B cell (primary cell): Measurements from ENCODE around the gene STAT4. TPM values are rescaled to one million over a fixed set of nuclear protein-coding genes. Genes with fewer than 3 reads are reported as not detected.

Experiments used
- ATAC-seq: fragments of 200-7000 bp; cut with Tn5 transposase; one replicate; pipeline ENCODE4 v1.10.0; 2021; ENCODE audit warnings: low read depth, mild to moderate bottlenecking, moderate number of reproducible peaks, moderate library complexity
- CTCF ChIA-PET: fragments of 350-600 bp; sonication (Branson Sonifier 250); formaldehyde crosslinking; loops from one replicate; lab custom pipeline; 2021; ENCODE audit warnings: antibody characterized with exemption, inconsistent platforms; lab: Charles Lee
- POLR2A ChIA-PET: fragments of 350-600 bp; sonication (Branson Sonifier 250); formaldehyde crosslinking; loops from one replicate; lab custom pipeline; 2021; ENCODE audit warnings: antibody characterized with exemption; lab: Charles Lee
- DNase-seq: peaks from one replicate; pipeline ENCODE4 v3.0.0; 2013
- H2AFZ ChIP-seq: 2 replicates; pipeline ENCODE4 v1.6.1; 2012; ENCODE audit warnings: mild to moderate bottlenecking, low read depth, low read length; ENCODE audit not compliant: insufficient read depth, poor library complexity, severe bottlenecking
- H3K27ac ChIP-seq, 2 donors: 1 replicate in 1 of 2; 2 replicates in 1 of 2; pipeline ENCODE4 v1.5.1; 2012 to 2013; ENCODE audit warnings: low read length in 2 of 2, mild to moderate bottlenecking in 2 of 2, moderate library complexity in 1 of 2
- H3K27me3 ChIP-seq, 4 experiments: fragments of 200-600 bp in 1 of 4; sonication (generic) in 1 of 4; replicated peaks in 1 of 4; 1 replicate in 2 of 4; 2 replicates in 2 of 4; pipeline versions ENCODE4 v1.6.1 to v1.7.0; 2013 to 2016; ENCODE audit warnings: low read length in 3 of 4, mild to moderate bottlenecking in 2 of 4, mixed read lengths in 1 of 4, moderate library complexity in 1 of 4; ENCODE audit not compliant: insufficient read depth in 4 of 4, control insufficient read depth in 3 of 4; ENCODE audit errors: control extremely low read depth in 1 of 4
- H3K36me3 ChIP-seq, 2 experiments: replicated peaks in 1 of 2; 1 replicate in 1 of 2; 2 replicates in 1 of 2; pipeline versions ENCODE4 v1.6.1 to v1.7.1; 2013; ENCODE audit warnings: low read length in 1 of 2; ENCODE audit not compliant: insufficient read depth in 2 of 2, control insufficient read depth in 1 of 2; ENCODE audit errors: control extremely low read depth in 1 of 2, extremely low read depth in 1 of 2
- H3K4me1 ChIP-seq, 2 donors: fragments of 200-600 bp in 1 of 2; sonication (generic) in 1 of 2; 1 replicate in 1 of 2; 2 replicates in 1 of 2; pipeline versions ENCODE4 v1.5.1 to v1.6.1; 2013 to 2017; ENCODE audit warnings: low read length in 2 of 2; ENCODE audit not compliant: control insufficient read depth in 2 of 2, insufficient read depth in 2 of 2
- H3K4me2 ChIP-seq: replicated peaks from 2 replicates; pipeline ENCODE3; 2012; ENCODE audit warnings: mild to moderate bottlenecking, low read depth, low read length; ENCODE audit not compliant: poor library complexity, severe bottlenecking
- H3K4me3 ChIP-seq, 5 experiments: fragments of 200-600 bp in 1 of 5; sonication (generic) in 1 of 5; 1 replicate in 3 of 5; 2 replicates in 2 of 5; pipeline versions ENCODE4 v1.5.1 to v1.7.0; 2011 to 2016; ENCODE audit warnings: low read length in 4 of 5, mild to moderate bottlenecking in 4 of 5, low read depth in 2 of 5, control low read depth in 1 of 5, moderate library complexity in 1 of 5; ENCODE audit not compliant: insufficient read depth in 1 of 5; ENCODE audit errors: control extremely low read depth in 1 of 5, extremely low read depth in 1 of 5
- H3K79me2 ChIP-seq: fragments of 200-600 bp; sonication (generic); one replicate; pipeline ENCODE4 v1.6.0; 2016; ENCODE audit warnings: low read length; ENCODE audit not compliant: control insufficient read depth, insufficient read depth
- H3K9ac ChIP-seq: fragments of 200-600 bp; sonication (generic); 2 replicates; pipeline ENCODE4 v1.6.1; 2017; ENCODE audit warnings: mild to moderate bottlenecking, low read length, moderate library complexity
- H3K9me3 ChIP-seq, 3 donors: one replicate each; pipeline versions ENCODE4 v1.6.1 to v1.7.1; 2013; ENCODE audit warnings: low read length in 2 of 3; ENCODE audit not compliant: control insufficient read depth in 2 of 3, insufficient read depth in 1 of 3; ENCODE audit errors: control extremely low read depth in 1 of 3
- H4K20me1 ChIP-seq: 2 replicates; pipeline ENCODE4 v1.6.0; 2012; ENCODE audit warnings: mild to moderate bottlenecking, low read length; ENCODE audit not compliant: insufficient read depth, control insufficient read depth, poor library complexity, severe bottlenecking
- H3K27ac Mint-ChIP-seq: one replicate; pipeline ENCODE4 v1.8.0; 2021; ENCODE audit warnings: mixed read lengths
- H3K27me3 Mint-ChIP-seq: one replicate; pipeline ENCODE4 v1.8.0; 2021; ENCODE audit warnings: mixed read lengths
- H3K4me1 Mint-ChIP-seq: one replicate; pipeline ENCODE4 v1.8.0; 2021; ENCODE audit warnings: mixed read lengths
- H3K4me3 Mint-ChIP-seq: one replicate; pipeline ENCODE4 v1.8.0; 2021; ENCODE audit warnings: mixed read lengths
- H3K9me3 Mint-ChIP-seq: one replicate; pipeline ENCODE4 v1.8.0; 2022; ENCODE audit warnings: mixed read lengths; ENCODE audit not compliant: insufficient read depth
- CTCF ChIP-seq: fragments of 200-600 bp; IDR thresholded peaks from one replicate; pipeline ENCODE4 v1.8.0; 2022; ENCODE audit warnings: antibody characterized with exemption, mild to moderate bottlenecking
- EZH2 ChIP-seq: IDR thresholded peaks from 2 replicates; pipeline ENCODE4 v1.6.1; 2012; ENCODE audit warnings: borderline replicate concordance, low read depth, mild to moderate bottlenecking, moderate library complexity, low read length; ENCODE audit not compliant: insufficient read depth, poor library complexity, severe bottlenecking
- WGBS: methylation state at CpG from one replicate; pipeline ENCODE4 v1.1.5; 2013; ENCODE audit warnings: missing lambda C conversion rate; ENCODE audit not compliant: insufficient coverage; 5-methylcytosine and 5-hydroxymethylcytosine counted together
- intact Hi-C: fragments of 100-400 bp; cut with micrococcal nuclease; formaldehyde crosslinking; loops from one replicate; pipeline ENCODE4 v1.10.0; 2022
- polyA plus RNA-seq: library from polyadenylated mRNA; depleted of rRNA; stranded (reverse); fragments of >200 nt; gene quantifications from 2 replicates; pipeline ENCODE4 v1.2.3, GENCODE V29; 2012
- total RNA-seq, 2 donors: library from RNA; stranded (reverse); fragments of 120-200 nt in 1 of 2; gene quantifications; 1 replicate in 1 of 2; 2 replicates in 1 of 2; pipeline versions ENCODE4 v1.2.3 to v1.2.4, GENCODE V29; 2013 to 2022

STAT4 gene
- total and polyA plus RNA-seq, 2 donors (not counting 1 experiment from before 2014, with no cell fraction given): 2.0 to 62.1 TPM

DNA sequence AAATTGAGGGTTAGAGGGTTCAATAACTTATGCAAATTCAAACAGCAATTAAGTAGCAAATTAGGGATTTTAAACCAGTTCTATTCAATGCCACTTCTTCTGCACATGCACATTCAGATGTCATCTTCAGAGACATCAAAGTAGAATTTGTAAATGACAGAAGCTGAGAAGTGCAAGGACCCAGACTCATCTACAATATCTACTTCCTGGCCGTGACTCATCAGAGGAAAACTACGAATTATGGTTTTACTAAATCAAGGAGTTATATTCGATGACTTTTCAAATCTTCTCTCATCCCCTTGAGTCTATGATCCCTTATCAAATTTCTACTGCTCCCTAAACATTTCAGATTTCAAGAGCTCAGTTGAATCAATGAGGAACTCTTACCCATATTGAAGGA, 20.0 kb upstream of the STAT4 start:
- Histone ChIP-seq H3K36me3 (no peaks in the 10 kb centered on the region), H3K4me3 (no peak overlapping the region), H3K9ac (no peak overlapping the region), H3K79me2 (no peaks in the 10 kb centered on the region), H3K9me3 (no peaks in the 10 kb centered on the region), H2AFZ (no peak overlapping the region), H3K4me2 (no peak overlapping the region), H3K27me3 (no peaks in the 10 kb centered on the region), H3K27ac (no peak overlapping the region), H4K20me1 (no peaks in the 10 kb centered on the region), H3K4me1 (no peaks in the 10 kb centered on the region)
- ChIA-PET POLR2A (no interaction called here), CTCF (interaction anchor here (1.4 to 1.8 kb wide), 2 partner anchors 119 kb away, joined by 5 to 7 read pairs; no protein-coding TSS in a partner anchor)
- peaks cover 12% of the 10 kb centered on the region for H3K27me3 Mint-ChIP-seq
- intact Hi-C loops: no loop called here
- H3K27ac Mint-ChIP-seq: no peak overlapping the region
- no peak for TF ChIP-seq CTCF
- no peak for TF ChIP-seq EZH2
- WGBS: no CpG with 5 or more reads among the region's 3 CpGs
- H3K4me1 Mint-ChIP-seq: peaks cover under 1% of the 10 kb centered on the region
- ATAC-seq (no peak), DNase-seq (no peak)
- H3K9me3 Mint-ChIP-seq: no peaks in the 10 kb centered on the region
- H3K4me3 Mint-ChIP-seq: no peak overlapping the region

- H3K27ac ChIP-seq: no peak overlapping the region
- no peak overlapping the region for H3K4me3 ChIP-seq
- peaks cover 0 to 4% (median 0%) of the 10 kb centered on the region in 4 experiments for H3K27me3 ChIP-seq
- H3K36me3 ChIP-seq: no peaks in the 10 kb centered on the region
- DNase-seq (no peak), ATAC-seq (no peak)
- no peak overlapping the region for H3K27ac Mint-ChIP-seq
- no peak overlapping the region for H3K4me3 Mint-ChIP-seq
- 100% methylated on average over 1 of the region's 1 CpG for WGBS
- no peaks in the 10 kb centered on the region for H4K20me1 ChIP-seq
- no peaks in the 10 kb centered on the region for H3K9me3 ChIP-seq
- H3K4me2 ChIP-seq: no peak overlapping the region
- peaks cover under 1% of the 10 kb centered on the region for H3K4me1 Mint-ChIP-seq
- H3K27me3 Mint-ChIP-seq: peaks cover 12% of the 10 kb centered on the region
- CTCF ChIA-PET: interaction anchor here (1.4 to 1.8 kb wide), 3 partner anchors 48 to 351 kb away, joined by 6 to 7 read pairs (median 6); no protein-coding TSS in a partner anchor
- POLR2A ChIA-PET: no interaction called here
- H3K9ac ChIP-seq: no peak overlapping the region
- TF ChIP-seq EZH2: no peak
- TF ChIP-seq CTCF: no peak
- no peaks in the 10 kb centered on the region for H3K9me3 Mint-ChIP-seq
- no peaks in the 10 kb centered on the region for H3K4me1 ChIP-seq
- intact Hi-C loops: no loop called here
- H2AFZ ChIP-seq: no peak overlapping the region
- no peaks in the 10 kb centered on the region for H3K79me2 ChIP-seq
These were observed 19.5 kb upstream of the STAT4 start for GRCh38 chr2:191170301-191170636.
